Measurements from ENCODE around the gene GABBR2. TPM values are rescaled to one million over a fixed set of nuclear protein-coding genes. Genes with fewer than 3 reads are reported as not detected.

GABBR2 gene
- total RNA-seq, 1 donor from 2014 or later = 0.74 TPM

DNA sequence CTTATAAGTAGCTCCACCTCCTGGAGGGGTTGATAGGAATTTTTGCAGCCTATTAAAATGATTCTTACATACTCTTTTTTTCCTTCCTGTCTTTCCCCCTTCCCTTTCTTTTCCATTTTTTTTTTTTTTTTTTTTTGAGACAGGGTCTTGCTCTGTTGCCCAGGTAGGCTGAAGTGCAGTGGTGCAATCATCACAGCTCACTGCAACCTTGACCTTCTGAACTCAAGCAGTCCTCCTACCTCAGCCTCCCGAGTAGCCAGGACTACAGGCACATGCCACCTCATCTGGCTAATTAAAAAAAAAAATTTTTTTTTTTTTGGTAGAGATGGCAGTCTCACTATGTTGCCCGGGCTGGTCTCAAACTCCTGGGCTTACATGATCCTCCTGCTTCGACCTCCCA is 448.9 kb downstream of the GABBR2 start:
- Mint-ChIP-seq H3K4me3 (no peak overlapping the region), H3K27me3 (ENCODE audit: low read depth) (no peaks in the 10 kb centered on the region), H3K4me1 (peaks cover 8% of the 10 kb centered on the region), H3K36me3 (no peaks in the 10 kb centered on the region), H3K9me3 (no peaks in the 10 kb centered on the region), H3K27ac (no peak overlapping the region)
- no peak for TF ChIP-seq CTCF (IDR thresholded peaks at IDR 0.05; ENCODE audit: unreplicated experiment)
- no peak for DNase-seq (ENCODE audit: low spot score in 2 of 2, unreplicated experiment in 2 of 2)

- Mint-ChIP-seq H3K9me3 (no peaks in the 10 kb centered on the region), H3K36me3 (no peaks in the 10 kb centered on the region), H3K27ac (peak overlapping the region; percentile 96), H3K27me3 (ENCODE audit: low read depth) (no peaks in the 10 kb centered on the region), H3K4me1 (peaks cover 21% of the 10 kb centered on the region), H3K4me3 (peak overlapping the region; percentile 82)
- DNase-seq (ENCODE audit: low spot score in 2 of 2, unreplicated experiment in 2 of 2) = no peak
- TF ChIP-seq CTCF (IDR thresholded peaks at IDR 0.05; ENCODE audit: unreplicated experiment) = no peak
Measured at GRCh38 chr9:98256756-98257155, 452.0 kb downstream of the GABBR2 start.

GRCh38 chr9:98255578-98256296 is 453.0 kb downstream of the GABBR2 start, which contains the start of gene TBC1D2:
TSS of gene TBC1D2 (minus strand) at chr9:98255649. CDS start at chr9:98255541, 108 bp downstream.
- peaks cover 21% of the 10 kb centered on the region for H3K4me1 Mint-ChIP-seq
- H3K9me3 Mint-ChIP-seq = no peaks in the 10 kb centered on the region
- no peaks in the 10 kb centered on the region for H3K27me3 Mint-ChIP-seq (ENCODE audit: low read depth)
- H3K4me3 Mint-ChIP-seq = peak within 1 kb of the TSS; percentile 82
- no peaks in the 10 kb centered on the region for H3K36me3 Mint-ChIP-seq
- peak; percentile 91 to 98 for DNase-seq (ENCODE audit: low spot score in 2 of 2, unreplicated experiment in 2 of 2)
- no peak for TF ChIP-seq CTCF (IDR thresholded peaks at IDR 0.05; ENCODE audit: unreplicated experiment)
- peak within 1 kb of the TSS; percentile 96 for H3K27ac Mint-ChIP-seq

GRCh38 chr9:98255061-98255577 is 453.6 kb downstream of the GABBR2 start:
- DNase-seq (ENCODE audit: low spot score in 2 of 2, unreplicated experiment in 2 of 2) = no peak
- Mint-ChIP-seq H3K9me3 (no peaks in the 10 kb centered on the region), H3K27ac (peak overlapping the region; percentile 61), H3K4me3 (peak overlapping the region; percentile 82), H3K4me1 (peaks cover 27% of the 10 kb centered on the region), H3K27me3 (ENCODE audit: low read depth) (no peaks in the 10 kb centered on the region), H3K36me3 (no peaks in the 10 kb centered on the region)
- no peak for TF ChIP-seq CTCF (IDR thresholded peaks at IDR 0.05; ENCODE audit: unreplicated experiment)

DNA sequence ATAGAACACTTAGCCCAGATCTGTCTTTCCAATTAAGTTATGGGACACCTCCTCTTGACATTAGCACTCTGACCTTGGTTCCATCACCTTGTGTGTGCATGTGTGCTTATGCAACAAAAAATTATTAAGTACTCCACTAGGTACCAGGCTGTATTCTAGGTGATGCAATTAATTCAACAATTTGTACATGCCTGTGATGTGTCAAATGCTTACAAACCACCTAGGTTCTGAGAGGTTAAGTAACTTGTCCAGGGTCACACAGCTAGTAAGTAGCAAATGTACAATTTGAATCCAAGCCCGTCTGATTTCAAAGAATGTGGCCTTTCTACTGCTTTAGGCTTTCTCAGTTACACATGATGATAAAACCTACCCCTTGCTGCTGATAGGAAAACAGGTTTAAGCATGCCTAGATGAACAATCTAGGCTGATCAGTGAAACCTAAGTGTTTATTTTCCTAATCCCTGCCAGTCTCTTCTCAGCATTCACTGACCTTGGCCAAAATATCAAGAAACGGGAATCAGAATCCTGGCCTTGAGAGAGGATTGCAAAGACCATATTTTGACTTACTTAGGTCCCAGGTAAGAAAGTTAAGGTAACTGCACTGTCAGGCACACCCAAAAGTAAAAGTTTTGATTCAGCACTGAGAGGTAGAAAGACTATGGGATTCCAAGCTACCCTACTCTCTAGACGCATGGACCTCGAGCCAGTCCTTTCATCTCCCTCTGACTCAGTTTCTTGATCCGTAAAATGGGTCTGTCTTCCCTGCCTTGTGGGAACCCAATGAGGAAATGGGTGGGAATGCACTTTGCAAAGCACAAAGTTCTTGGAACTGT is 454.3 kb downstream of the GABBR2 start:
- Mint-ChIP-seq H3K27me3 (ENCODE audit: low read depth) (no peaks in the 10 kb centered on the region), H3K4me3 (peak overlapping the region; percentile 82), H3K36me3 (no peaks in the 10 kb centered on the region), H3K4me1 (peaks cover 32% of the 10 kb centered on the region), H3K27ac (peak overlapping the region; percentile 61), H3K9me3 (no peaks in the 10 kb centered on the region)
- no peak for DNase-seq (ENCODE audit: low spot score in 2 of 2, unreplicated experiment in 2 of 2)
- no peak for TF ChIP-seq CTCF (IDR thresholded peaks at IDR 0.05; ENCODE audit: unreplicated experiment)

Data from mesothelial cell of epicardium (in vitro differentiated cells).